ENCODE measurements around the gene ATG4D. TPM values are rescaled to one million over a fixed set of nuclear protein-coding genes. Genes with fewer than 3 reads are reported as not detected.

The ATG4D gene
- total RNA-seq, 1 donor from 2014 or later = 48.7 TPM

DNA sequence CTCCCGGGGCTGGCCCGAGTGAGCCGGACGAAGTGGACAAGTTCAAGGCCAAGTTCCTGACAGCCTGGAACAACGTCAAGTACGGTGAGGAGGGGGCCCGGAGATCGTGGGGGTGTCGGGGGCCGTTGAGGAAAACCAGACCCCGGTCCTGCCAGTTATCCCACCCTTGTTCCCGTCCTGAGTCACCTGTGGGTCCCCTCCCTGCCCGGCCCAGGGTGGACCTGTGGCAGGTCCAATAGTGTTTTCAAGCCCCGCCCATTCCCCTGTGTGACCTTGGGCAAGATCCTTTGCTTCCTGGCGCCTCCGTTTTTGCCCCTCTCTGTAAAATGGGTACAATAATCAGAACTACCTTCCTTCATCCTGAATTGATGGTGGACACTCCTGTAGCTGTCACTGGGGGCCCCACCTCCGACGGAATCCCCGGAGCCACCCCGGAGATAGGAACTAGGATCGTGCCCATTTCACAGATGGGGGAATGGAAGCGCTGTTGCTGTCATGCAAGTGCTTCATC, 593 bp downstream of the ATG4D start:
- Histone ChIP-seq H3K4me1 (peaks cover 30% of the 10 kb centered on the region), H3K4me3 (peak overlapping the region; percentile 87), H3K9me3 (replicated peaks) (no peaks in the 10 kb centered on the region), H3K36me3 (peaks cover 31% of the 10 kb centered on the region), H3K27ac (replicated peaks) (peak overlapping the region; percentile 91), H3K27me3 (ENCODE audit: low read depth) (peaks cover under 1% of the 10 kb centered on the region)
- intact Hi-C loops (cut with micrococcal nuclease) = no loop called here
- DNase-seq = peak; percentile 17
- no peak for TF ChIP-seq CTCF (IDR thresholded peaks at IDR 0.05; ENCODE audit: borderline replicate concordance)

GRCh38 chr19:10544753-10545251, 1.1 kb downstream of the ATG4D start:
- DNase-seq = no peak
- TF ChIP-seq CTCF (IDR thresholded peaks at IDR 0.05; ENCODE audit: borderline replicate concordance) = no peak

DNA sequence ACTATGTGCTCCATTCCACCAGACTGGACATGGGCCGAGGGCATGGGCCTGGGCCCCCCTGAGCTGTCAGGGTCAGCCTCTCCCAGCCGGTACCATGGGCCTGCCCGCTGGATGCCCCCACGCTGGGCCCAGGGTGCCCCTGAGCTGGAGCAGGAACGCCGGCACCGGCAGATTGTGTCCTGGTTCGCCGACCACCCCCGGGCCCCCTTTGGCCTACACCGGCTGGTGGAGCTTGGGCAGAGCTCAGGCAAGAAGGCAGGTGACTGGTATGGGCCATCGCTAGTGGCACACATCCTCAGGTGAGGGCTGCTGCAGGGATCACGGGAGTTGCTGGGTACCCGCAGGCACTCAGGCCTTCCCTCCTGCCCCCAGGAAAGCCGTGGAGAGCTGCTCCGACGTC, 3.1 kb downstream of the ATG4D start:
- intact Hi-C loops (cut with micrococcal nuclease) = no loop called here
- no peak for TF ChIP-seq CTCF (IDR thresholded peaks at IDR 0.05; ENCODE audit: borderline replicate concordance)
- no peak overlapping the region for H3K4me3 ChIP-seq
- H3K27me3 ChIP-seq (ENCODE audit: low read depth) = no peaks in the 10 kb centered on the region
- H3K27ac ChIP-seq (replicated peaks) = no peak overlapping the region
- no peak for DNase-seq
- peaks cover 30% of the 10 kb centered on the region for H3K4me1 ChIP-seq
- peaks cover 56% of the 10 kb centered on the region for H3K36me3 ChIP-seq
- no peaks in the 10 kb centered on the region for H3K9me3 ChIP-seq (replicated peaks)

More at GRCh38 chr19:10544753-10545251, 1.1 kb downstream of the ATG4D start:
- Histone ChIP-seq H3K27ac (replicated peaks) (peak overlapping the region; percentile 91), H3K9me3 (replicated peaks) (no peaks in the 10 kb centered on the region), H3K4me3 (peak overlapping the region; percentile 87), H3K4me1 (peaks cover 30% of the 10 kb centered on the region), H3K27me3 (ENCODE audit: low read depth) (no peaks in the 10 kb centered on the region), H3K36me3 (peaks cover 36% of the 10 kb centered on the region)
- intact Hi-C loops (cut with micrococcal nuclease) = no loop called here

DNA sequence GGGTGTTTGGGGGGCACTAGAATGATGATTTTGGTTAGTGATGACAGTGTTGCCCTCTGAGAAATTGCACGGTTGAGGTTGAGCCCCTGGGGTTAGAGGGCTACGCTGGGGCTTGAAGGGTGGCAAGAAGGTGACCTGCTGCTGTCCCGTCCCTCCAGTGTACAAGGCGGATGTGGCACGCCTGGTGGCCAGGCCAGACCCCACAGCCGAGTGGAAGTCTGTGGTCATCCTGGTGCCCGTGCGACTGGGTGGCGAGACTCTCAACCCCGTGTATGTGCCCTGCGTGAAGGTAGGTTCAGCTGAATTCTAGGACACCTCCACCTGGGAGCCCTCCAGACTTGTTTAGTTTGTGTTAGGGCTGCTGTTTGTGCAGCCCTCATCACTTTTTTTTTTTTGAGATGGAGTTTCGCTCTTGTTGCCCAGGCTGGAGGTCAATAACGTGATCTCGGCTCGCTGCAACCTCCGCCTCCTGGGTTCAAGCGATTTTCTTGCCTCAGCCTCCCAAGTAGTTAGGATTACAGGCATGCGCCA, 5.1 kb downstream of the ATG4D start:
- H3K27me3 ChIP-seq (ENCODE audit: low read depth) = no peaks in the 10 kb centered on the region
- H3K4me3 ChIP-seq = no peak overlapping the region
- no peak for TF ChIP-seq CTCF (IDR thresholded peaks at IDR 0.05; ENCODE audit: borderline replicate concordance)
- intact Hi-C loops (cut with micrococcal nuclease) = no loop called here
- DNase-seq = no peak
- H3K4me1 ChIP-seq = peaks cover 22% of the 10 kb centered on the region
- H3K36me3 ChIP-seq = peaks cover 76% of the 10 kb centered on the region
- no peaks in the 10 kb centered on the region for H3K9me3 ChIP-seq (replicated peaks)
- H3K27ac ChIP-seq (replicated peaks) = no peak overlapping the region

DNA sequence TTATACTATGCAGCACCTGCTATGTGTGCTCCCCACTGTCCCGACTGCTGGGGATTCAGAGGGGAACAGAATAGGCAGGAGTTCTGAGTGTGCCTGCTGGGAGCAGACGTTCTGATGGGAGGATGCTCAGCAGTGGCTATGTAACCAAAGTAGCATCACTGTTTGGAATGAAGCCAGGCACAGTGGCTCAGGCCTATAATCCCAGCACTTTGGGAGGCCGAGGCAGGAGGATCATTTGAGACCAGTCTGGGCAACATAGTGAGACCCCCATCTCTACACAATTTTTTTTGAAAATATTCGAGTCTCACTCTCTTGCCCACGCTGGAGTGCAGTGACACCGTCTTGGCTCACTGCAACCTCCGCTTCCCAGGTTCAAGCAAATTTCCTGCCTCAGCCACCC, 6.0 kb downstream of the ATG4D start:
- no peaks in the 10 kb centered on the region for H3K27me3 ChIP-seq (ENCODE audit: low read depth)
- no peak overlapping the region for H3K27ac ChIP-seq (replicated peaks)
- no peak for DNase-seq
- intact Hi-C loops (cut with micrococcal nuclease) = no loop called here
- TF ChIP-seq CTCF (IDR thresholded peaks at IDR 0.05; ENCODE audit: borderline replicate concordance) = no peak
- no peak overlapping the region for H3K4me3 ChIP-seq
- H3K36me3 ChIP-seq = peaks cover 85% of the 10 kb centered on the region
- no peaks in the 10 kb centered on the region for H3K9me3 ChIP-seq (replicated peaks)
- peaks cover 13% of the 10 kb centered on the region for H3K4me1 ChIP-seq

Measured in left ventricle myocardium inferior (tissue), 1 donor.